HG02970 (cell line): ENCODE results near the gene NOX5.
"Not testable (repeated sequence)": the region's sequence is repeated elsewhere in the genome, so short reads cannot be mapped to it uniquely, and the experiment has no call there.

ENCODE experiments used
- ATAC-seq: cut with Tn5 transposase; IDR thresholded peaks from one replicate; pipeline ENCODE4 v1.9.1; 2021; ENCODE audit warnings: mild to moderate bottlenecking, moderate library complexity, moderate number of reproducible peaks; ENCODE audit not compliant: unreplicated experiment, low FRiP score

The NOX5 gene, protein sequence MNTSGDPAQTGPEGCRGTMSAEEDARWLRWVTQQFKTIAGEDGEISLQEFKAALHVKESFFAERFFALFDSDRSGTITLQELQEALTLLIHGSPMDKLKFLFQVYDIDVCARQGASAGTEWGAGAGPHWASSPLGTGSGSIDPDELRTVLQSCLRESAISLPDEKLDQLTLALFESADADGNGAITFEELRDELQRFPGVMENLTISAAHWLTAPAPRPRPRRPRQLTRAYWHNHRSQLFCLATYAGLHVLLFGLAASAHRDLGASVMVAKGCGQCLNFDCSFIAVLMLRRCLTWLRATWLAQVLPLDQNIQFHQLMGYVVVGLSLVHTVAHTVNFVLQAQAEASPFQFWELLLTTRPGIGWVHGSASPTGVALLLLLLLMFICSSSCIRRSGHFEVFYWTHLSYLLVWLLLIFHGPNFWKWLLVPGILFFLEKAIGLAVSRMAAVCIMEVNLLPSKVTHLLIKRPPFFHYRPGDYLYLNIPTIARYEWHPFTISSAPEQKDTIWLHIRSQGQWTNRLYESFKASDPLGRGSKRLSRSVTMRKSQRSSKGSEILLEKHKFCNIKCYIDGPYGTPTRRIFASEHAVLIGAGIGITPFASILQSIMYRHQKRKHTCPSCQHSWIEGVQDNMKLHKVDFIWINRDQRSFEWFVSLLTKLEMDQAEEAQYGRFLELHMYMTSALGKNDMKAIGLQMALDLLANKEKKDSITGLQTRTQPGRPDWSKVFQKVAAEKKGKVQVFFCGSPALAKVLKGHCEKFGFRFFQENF

DNA sequence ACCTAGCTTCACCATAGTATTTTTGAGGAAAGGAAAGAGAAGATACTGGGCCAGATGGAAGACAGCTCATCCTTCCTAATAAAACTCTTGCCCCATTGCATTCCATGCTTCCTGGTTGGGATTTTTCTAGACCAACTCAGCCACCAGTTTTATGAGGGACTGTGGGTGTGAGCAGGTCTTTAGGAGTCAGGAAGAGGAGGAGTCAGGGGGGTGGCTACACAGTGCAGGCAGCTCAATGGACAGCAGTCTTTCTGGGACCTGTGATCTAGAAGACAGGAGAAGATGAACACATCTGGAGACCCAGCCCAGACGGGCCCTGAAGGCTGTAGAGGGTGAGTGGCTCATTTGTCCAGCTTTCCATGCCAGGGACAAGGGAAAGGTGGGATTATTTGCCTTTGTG lies at the start of gene NOX5:
Gene NOX5 (plus strand): TSS at position 242 of the 400 bp plus-strand sequence. CDS start 41 bp downstream, at position 283.
- no peak for ATAC-seq

DNA sequence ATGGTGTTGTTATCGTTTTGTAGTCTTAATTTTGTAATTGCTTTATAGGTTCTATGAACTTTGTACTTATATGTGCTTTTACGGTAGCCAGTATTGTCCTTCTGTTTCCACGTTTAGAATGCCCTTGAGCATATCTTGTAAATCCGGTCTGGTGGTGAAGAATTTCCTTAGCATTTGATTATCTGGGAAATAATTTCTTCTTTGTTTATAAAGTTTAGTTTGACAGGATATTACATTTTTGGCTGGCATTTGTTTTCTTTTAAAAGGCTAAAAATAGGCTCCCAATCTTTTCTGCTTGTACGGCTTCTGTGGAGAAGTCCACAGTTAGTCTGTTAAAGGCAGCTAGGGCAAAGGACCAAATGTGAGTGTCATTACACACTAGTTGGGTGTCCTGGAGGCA lies 47.5 kb upstream of the NOX5 start:
- no peak for ATAC-seq

DNA sequence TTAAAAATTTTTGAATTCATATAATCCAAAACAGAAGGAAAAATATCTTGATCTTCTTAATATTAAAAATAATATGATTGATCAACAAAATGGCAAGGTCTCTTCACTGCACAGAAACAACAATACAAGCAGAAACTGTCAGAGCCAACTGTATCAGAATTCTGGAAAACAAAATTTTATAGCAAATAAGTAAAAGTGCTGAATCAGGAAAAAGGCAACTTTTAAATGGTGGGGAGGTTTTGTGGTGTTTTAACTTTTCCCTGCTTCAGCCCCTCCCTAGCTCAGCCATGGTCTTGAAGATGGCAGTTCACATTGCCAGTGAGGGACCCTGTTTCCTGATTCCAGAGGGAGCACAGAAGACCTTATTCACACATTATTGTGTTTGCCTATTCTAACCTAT lies 46.5 kb upstream of the NOX5 start:
- no peak for ATAC-seq

DNA sequence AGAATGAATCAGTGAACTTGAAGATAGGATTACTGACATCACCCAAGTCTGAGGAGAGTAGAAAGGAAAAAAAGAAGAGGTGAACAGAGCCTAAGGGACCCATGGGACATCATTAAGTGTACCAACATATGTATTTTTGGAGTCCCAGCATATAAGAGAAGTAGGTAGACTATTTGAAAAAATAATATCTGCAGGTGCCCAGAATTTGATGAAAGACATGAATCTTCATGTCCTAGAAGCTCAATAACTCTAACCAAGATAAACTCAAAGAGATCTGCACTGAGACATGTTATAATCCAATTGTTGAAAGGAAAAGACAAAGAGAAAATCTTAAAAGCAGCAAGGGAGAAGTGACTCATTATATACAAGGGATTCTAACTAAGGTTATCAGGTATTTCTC lies 45.2 kb upstream of the NOX5 start:
- ATAC-seq: no peak

DNA sequence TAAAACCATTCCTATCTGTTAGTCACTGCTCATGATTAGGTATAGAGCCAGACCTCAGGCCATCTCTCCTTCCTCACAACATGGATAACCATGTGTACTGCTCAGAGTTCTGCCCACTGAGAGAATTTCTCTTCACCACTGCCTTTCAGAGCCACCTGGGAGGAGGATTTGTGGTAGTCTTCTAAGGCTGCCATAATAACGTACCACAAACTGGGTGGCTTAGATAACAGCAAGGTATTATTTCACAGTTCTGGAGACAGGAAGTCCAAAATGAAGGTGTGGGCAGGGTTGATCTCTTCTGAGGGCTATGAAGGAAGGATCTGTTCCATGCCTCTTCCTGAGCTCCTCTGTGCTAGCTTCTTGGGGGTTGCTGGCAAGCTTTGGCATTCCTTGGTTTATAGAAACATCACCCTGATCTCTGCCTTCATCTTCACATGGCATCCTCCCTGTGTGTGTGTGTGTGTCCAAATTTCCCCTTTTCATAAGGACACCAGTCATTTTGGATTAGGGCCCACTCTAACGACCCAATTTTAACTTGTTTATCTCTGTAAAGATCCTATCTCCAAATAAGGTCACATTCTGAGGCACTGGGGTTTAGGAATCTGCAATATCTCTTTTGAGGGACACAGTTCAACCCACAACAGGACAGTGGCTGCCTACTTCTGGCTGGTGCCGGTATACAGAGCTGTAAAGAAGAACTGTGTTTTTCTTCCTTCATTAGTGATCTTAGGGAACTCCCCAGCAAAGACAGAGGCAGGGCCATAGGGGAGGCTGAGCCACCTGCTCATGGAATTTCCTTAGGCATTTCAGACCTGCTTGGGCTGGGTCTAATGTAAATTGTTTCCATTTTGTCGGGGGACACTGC lies 42.1 kb upstream of the NOX5 start:
- ATAC-seq: no peak

DNA sequence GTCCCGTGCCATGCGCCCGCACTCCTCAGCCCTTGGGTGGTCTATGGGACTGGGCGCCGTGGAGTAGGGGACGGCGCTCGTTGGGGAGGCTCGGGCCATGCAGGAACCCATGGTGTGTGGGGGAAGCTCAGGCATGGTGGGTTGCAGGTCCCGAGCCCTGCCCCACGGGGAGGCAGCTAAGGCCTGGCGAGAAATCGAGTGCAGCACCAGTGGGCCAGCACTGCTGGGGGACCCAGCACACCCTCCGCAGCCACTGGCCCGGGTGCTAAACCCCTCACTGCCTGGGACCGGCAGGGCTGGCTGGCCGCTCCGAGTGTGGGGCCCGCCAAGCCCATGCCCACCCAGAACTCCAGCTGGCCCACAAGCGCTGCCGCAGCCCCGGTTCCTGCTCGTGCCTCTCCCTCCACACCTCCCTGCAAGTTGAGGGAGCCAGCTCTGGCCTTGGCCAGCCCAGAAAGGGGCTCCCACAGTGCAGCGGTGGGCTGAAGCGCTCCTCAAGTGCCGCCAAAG lies 38.8 kb upstream of the NOX5 start:
- not testable (repeated sequence) for ATAC-seq

DNA sequence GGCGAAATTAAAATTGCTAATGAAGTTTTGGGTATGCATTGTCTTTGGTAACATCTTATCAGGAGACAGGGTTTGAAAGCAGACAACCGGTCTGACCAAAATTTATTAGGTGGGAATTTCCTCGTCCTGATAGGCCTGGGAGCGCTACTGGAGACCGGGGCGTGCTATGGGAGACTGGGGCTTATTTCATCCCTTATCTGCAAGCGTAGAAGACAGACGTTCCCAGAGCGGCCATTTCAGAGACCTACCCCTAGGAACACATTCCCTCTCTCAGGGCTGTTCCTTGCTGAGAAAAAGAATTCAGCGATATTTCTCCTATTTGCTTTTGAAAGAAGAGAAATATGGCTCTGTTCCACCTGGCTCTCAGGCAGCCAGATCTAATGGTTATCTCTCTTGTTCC lies 37.1 kb upstream of the NOX5 start:
- ATAC-seq: not testable (repeated sequence)

DNA sequence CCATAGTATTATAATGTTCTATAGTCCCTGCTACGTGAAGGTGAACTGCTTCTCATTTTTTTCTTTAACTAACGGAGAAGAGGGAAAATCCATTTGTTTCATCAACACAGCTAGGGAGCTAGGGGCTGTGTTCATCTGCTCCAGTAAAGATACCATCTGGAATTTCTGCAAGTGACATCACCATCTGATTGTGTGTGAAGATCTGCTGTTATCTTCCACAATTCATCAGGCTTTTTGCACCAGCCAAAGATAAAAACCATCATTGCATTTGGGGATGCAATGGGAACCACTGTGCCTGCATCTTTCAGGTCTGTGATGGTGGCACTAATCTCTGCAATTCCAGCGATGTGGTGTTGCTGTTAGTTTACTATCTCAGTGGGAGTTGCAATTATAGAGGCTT lies 35.5 kb upstream of the NOX5 start:
- no peak for ATAC-seq

DNA sequence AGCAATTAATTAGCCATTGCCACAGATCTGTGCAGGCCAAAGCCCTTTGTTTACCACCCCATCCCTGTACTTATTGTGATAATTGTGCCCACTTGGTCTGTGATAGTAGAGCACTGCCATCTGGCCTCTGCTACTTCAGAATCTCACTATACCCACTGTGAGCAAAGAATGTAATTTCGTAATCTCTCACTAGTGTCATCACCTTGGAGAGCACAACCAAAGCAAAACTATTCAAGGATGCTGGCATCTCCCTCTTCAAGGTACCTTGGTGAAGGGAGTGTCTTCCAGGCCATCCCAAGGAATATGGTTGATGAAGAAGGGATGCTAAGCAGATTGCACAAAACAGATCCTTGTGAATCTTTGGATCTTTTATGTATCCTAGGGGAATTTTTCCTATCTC lies 34.7 kb upstream of the NOX5 start:
- no peak for ATAC-seq

DNA sequence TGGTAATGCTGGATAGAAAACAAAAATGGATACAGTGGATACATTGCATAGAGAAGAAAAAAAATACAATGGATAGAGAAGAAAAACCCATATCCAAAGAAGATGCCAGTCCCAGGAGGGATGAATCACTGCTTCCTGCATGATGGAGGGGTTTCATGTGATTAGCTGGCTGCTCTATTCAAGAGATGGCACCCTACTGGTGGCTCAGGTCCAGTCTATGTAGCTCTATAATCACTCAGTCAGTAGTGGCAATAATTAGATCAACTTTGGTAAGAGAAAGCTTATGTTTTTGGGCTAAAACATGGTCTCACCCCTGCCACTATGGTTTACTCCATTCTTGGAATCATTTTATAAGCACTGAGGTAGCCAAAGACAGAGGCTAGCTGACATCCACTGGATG lies 33.7 kb upstream of the NOX5 start:
- ATAC-seq: no peak

DNA sequence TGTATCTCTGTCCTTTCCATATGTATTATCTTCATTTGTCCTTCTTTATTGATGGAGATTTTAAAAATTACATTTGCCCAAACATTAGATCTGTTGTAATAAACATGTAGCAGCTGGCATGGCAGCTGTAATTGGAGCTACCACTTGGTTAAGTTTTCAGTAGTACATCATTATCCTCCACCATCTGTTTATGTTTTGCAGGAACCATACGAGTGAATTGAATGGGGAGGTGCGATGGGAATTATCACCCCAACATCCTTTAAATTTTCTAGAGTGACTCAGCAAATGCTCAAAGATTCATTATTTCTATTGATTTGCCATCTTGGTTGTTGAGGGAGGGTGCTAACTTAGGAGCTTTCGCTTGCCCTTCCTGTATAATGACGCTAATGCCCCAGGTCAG lies 32.6 kb upstream of the NOX5 start:
- no peak for ATAC-seq

DNA sequence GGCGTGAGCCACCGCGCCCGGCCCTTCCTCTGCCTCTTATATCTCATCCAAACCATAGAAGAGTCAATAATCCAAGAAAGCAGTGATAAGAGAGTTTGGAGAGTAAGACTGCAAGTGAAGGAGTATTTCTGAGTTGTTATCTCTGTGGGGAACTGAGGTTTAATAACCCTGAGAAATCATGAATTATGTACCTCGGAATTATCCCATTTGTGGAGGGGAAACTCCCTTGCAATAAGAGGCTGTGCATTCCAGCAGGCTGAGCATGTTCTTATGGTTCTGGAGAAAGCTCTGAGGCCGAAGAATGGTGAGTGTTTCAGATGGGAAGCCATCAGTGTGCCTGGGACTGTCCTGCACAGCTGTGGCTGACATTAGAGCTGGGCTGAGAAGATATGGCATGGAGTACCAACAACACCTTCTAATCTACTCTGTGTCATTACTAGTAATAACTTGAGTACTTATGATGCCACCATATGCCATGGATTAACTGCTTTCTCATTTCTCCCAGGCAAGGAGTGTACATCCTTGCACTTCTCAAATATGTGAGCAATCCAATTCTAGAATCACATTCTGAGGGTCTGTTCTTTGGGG lies 31.4 kb upstream of the NOX5 start:
- ATAC-seq: no peak

DNA sequence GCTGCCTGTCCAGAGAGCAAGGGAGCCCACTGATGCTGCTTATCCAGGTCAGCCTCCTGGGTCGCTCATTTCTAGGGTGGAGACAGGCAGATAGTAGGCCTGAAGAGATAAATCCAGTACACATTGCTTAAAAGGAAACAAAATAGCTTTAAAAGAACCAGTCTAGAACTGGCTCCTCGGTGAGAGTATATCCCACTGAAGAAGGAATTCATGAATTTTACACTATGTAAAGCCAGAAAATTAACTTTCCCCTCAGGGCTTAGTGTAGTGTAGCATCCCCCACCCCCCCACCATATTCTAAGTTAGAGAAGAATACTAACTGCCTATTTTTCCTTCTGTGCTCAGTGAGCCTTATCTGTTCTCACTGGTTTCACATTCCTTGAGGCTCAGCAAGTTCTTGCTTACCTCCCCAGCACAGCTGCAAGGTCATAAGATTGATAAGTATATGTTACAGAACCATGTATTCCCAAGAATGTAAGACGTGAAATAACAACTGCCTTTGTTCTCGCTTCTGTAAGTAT lies 30.5 kb upstream of the NOX5 start:
- ATAC-seq: no peak

DNA sequence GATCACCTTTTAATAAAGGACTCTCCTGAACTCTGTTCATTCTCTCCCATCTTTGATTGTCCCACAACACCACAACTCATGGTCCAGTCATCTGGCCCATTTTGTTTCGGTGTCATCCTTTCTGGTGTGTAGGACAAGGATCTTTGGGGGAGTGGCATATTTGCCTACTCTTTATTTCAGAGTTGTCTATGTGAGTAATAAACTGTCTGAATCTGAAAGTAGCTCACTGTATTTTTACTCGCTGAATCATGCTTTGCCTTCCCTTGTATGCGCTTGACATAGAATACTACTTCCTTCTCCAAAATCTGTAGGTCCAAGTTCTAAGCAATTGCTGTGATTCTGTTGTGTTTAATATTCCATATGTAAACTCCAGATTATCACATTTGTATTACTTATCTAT lies 29.9 kb upstream of the NOX5 start:
- no peak for ATAC-seq

DNA sequence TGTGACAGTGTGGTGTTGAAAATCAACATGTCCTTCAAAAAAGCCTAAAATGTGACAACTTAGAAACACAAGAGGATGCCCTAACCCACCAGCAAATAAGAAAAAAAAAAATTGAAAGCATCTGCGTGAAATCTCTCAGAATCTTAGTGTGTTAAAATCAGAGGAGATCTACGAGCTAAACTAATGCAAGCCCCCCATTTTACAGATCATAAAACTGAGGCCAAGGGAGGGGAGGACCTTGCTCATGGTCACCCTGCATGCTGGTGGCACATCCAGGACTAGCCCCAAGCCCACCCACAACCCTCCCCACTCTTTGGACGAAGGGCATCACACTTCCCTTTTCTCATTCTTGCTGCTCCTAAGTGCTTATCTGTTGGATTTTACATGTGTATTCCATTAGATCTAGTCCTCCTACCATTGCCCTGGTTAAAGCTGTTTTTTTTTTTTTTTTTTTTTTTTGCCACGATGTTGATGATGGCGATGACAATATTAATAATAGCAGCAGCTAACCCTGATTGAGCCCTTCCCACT lies 29.1 kb upstream of the NOX5 start:
- ATAC-seq: no peak

DNA sequence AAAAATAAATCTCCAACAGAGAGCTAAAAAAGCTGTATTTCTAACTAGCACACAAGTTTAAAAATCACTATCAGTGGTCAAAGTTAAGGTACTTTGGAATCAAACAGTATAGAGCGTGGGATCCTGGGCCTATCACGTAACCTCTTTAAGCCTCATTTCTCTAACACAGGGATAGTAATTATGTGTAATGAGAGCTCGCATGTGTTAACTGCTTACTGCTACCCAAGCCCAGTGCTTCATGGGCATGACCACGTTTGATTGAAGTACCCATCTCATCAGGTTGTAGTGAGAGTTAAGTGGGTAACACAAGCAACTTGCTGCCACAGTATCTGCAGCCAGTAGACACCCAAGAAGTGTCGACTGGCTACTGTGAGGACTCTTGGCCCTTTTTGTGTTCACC lies 28.2 kb upstream of the NOX5 start:
- ATAC-seq: no peak

DNA sequence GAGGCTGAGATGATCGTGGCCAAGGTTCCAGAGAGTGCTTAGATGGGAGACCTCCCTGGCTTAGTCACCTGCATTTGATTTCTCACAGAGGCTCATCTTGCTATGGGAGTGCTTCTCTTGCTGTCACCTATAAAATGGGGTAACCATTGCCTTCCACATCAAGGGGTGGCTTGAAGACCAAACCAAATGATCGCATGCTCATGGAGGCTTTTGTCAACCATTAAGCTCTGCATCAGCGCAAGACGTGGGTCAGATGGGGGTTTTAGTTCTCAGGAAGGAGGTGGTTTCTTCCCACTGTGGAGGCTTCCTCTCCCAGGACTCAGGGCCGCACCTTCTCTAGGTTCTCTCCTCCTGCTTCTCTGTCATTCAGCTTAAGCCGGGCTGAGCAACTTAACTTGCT lies 27.4 kb upstream of the NOX5 start:
- no peak for ATAC-seq

DNA sequence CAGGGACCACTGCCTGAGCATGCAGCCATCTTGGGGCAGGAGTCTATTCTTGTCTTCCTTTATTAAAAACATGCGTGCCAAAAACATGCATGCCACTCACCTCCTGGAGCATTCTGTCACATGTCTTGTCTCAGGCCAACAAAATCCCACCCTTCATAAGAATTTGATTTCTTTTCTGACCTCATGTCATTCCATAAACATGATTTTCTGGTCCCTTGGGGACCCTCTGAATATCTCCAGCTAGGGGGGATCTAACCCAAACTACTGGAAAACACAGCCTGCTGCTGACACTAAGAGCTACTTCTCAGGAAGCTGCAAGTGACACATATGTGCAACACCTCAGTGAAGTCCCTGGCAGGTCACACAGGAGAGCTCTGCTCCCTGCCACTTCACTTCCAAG lies 26.8 kb upstream of the NOX5 start:
- no peak for ATAC-seq

DNA sequence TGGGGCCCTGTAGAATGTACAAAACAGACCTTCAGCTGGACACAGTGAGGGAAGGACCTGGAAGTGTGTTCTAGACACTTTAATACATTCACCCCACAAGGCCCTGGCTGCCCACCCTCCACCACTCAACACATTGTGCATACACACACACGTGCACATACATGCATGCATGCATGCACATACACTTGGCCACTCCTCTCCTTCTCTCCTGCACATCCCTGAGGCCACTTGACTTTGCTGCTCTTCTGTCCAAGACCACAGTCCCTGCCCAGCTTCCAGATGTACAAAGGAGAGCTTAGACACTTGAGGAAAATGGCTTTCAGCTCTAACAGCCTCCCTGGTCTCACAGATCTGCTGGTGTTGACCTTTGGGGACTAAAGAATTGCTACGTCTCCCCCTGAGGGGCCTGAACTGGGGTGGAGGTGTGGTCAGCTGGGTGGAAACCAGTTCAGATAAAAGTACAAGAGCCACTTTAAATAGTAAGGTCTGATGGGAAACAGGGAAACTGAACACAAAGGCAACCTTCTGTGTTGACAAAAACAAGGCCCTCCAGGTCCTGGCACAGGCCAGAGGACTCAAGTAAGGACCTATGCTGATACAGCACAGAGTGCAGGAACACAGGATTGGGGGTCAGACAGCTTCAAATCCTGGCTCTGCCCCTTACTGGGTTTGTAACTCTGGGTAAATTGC lies 24.8 kb upstream of the NOX5 start:
- no peak for ATAC-seq
